H1 (cell line): ENCODE measurements around the gene CMYA5. TPM values are rescaled to one million over a fixed set of nuclear protein-coding genes. Genes with fewer than 3 reads are reported as not detected.

Source experiments
- CTCF ChIA-PET: fragments of 300-600 bp; sonication (Branson Sonifier 250); formaldehyde crosslinking; loops from one replicate; lab custom pipeline; 2021; ENCODE audit not compliant: partially characterized antibody; lab: Charles Lee
- POLR2A ChIA-PET: fragments of 300-600 bp; sonication (Branson Sonifier 250); formaldehyde crosslinking; loops from one replicate; lab custom pipeline; 2021; ENCODE audit warnings: inconsistent platforms; ENCODE audit not compliant: partially characterized antibody; lab: Charles Lee
- DNase-seq, 2 experiments: peaks; one replicate each; pipeline versions ENCODE4 v3.0.0 to v3.0.0-alpha.2; 2010 to 2022; ENCODE audit warnings: low spot score in 2 of 2, low read depth in 1 of 2, mixed read lengths in 1 of 2
- FAIRE-seq: peaks from 2 replicates; lab custom pipeline; 2011; peaks lifted over from hg19 to GRCh38; lab: Jason Lieb, UNC
- H2AFZ ChIP-seq: 2 replicates; pipeline ENCODE4 v1.8.1; 2012; ENCODE audit warnings: low read length, inconsistent platforms
- H2AK5ac ChIP-seq: 2 replicates; pipeline ENCODE4 v1.6.1; 2013; ENCODE audit warnings: low read depth, low read length
- H2BK120ac ChIP-seq: replicated peaks from 2 replicates; pipeline ENCODE3; 2013; ENCODE audit warnings: low read depth, low read length, inconsistent platforms
- H2BK12ac ChIP-seq: 2 replicates; pipeline ENCODE4 v1.6.1; 2013; ENCODE audit warnings: low read depth, low read length
- H2BK15ac ChIP-seq: 2 replicates; pipeline ENCODE4 v1.6.1; 2013; ENCODE audit warnings: low read length
- H2BK20ac ChIP-seq: 2 replicates; pipeline ENCODE4 v1.6.1; 2013; ENCODE audit warnings: low read length
- H2BK5ac ChIP-seq: 2 replicates; pipeline ENCODE4 v1.6.1; 2013; ENCODE audit warnings: low read depth, low read length
- H3K14ac ChIP-seq: 2 replicates; pipeline ENCODE4 v1.6.1; 2013; ENCODE audit warnings: inconsistent platforms; ENCODE audit not compliant: insufficient read length
- H3K18ac ChIP-seq: 2 replicates; pipeline ENCODE4 v1.6.1; 2013; ENCODE audit warnings: low read length; ENCODE audit errors: extremely low read depth
- H3K23ac ChIP-seq: 2 replicates; pipeline ENCODE4 v1.6.1; 2013; ENCODE audit warnings: inconsistent platforms; ENCODE audit not compliant: insufficient read length
- H3K23me2 ChIP-seq: 2 replicates; pipeline ENCODE4 v1.6.1; 2013; ENCODE audit warnings: low read depth, low read length
- H3K27ac ChIP-seq: 2 replicates; pipeline ENCODE4 v1.6.1; 2011; ENCODE audit warnings: low read depth, low read length, inconsistent platforms
- H3K27me3 ChIP-seq, 4 experiments: replicated peaks in 1 of 4; 1 replicate in 1 of 4; 2 replicates in 3 of 4; pipeline versions ENCODE4 v1.6.1 to v1.8.1; 2011 to 2013; ENCODE audit warnings: low read length in 3 of 4, mild to moderate bottlenecking in 3 of 4, inconsistent platforms in 2 of 4, mixed read lengths in 2 of 4, moderate library complexity in 1 of 4; ENCODE audit not compliant: control insufficient read depth in 3 of 4, insufficient read depth in 3 of 4; ENCODE audit errors: extremely low read depth in 1 of 4
- H3K36me3 ChIP-seq, 4 experiments: 2 replicates each; pipeline versions ENCODE4 v1.6.1 to v1.8.1; 2011 to 2013; ENCODE audit warnings: mild to moderate bottlenecking in 4 of 4, low read length in 3 of 4, moderate library complexity in 2 of 4, control low read depth in 1 of 4, inconsistent platforms in 1 of 4; ENCODE audit not compliant: insufficient read depth in 4 of 4, control insufficient read depth in 2 of 4
- H3K4ac ChIP-seq: replicated peaks from 2 replicates; pipeline ENCODE3; 2013; ENCODE audit warnings: low read length, low read depth, mixed read lengths, inconsistent platforms; ENCODE audit not compliant: insufficient read length
- H3K4me1 ChIP-seq, 4 experiments: replicated peaks in 1 of 4; 1 replicate in 1 of 4; 2 replicates in 3 of 4; pipeline versions ENCODE4 v1.6.1 to v1.8.1; 2011 to 2013; ENCODE audit warnings: low read length in 3 of 4, inconsistent platforms in 2 of 4, mixed read lengths in 1 of 4; ENCODE audit not compliant: insufficient read depth in 4 of 4, control insufficient read depth in 3 of 4
- H3K4me2 ChIP-seq, 2 experiments: 2 replicates each; pipeline versions ENCODE4 v1.6.1 to v1.8.1; 2011 to 2013; ENCODE audit warnings: low read depth in 2 of 2, low read length in 2 of 2, control low read depth in 1 of 2, inconsistent platforms in 1 of 2, mild to moderate bottlenecking in 1 of 2; ENCODE audit not compliant: insufficient read depth in 1 of 2
- H3K4me3 ChIP-seq, 4 experiments: fragments of 200-600, 300-600 bp in 1 of 4; sonication (generic), shearing (Covaris generic), sonication (Bioruptor Twin) in 1 of 4; 2 replicates each; pipeline versions ENCODE4 v1.5.1 to v1.8.1; 2011 to 2016; ENCODE audit warnings: low read length in 4 of 4, low read depth in 3 of 4, control low read depth in 2 of 4, inconsistent platforms in 2 of 4, mild to moderate bottlenecking in 2 of 4, mixed read lengths in 1 of 4, moderate library complexity in 1 of 4; ENCODE audit not compliant: insufficient read depth in 2 of 4; ENCODE audit errors: extremely low read depth in 1 of 4
- H3K56ac ChIP-seq: replicated peaks from 2 replicates; pipeline ENCODE3; 2013; ENCODE audit warnings: low read depth, mild to moderate bottlenecking, mixed read lengths, low read length, inconsistent platforms; ENCODE audit not compliant: insufficient read length
- H3K79me1 ChIP-seq: 2 replicates; pipeline ENCODE4 v1.6.1; 2013; ENCODE audit warnings: low read depth, low read length, control low read depth
- H3K79me2 ChIP-seq, 2 experiments: 2 replicates each; pipeline versions ENCODE4 v1.6.1 to v1.8.1; 2012 to 2013; ENCODE audit warnings: low read length in 2 of 2, mild to moderate bottlenecking in 2 of 2, inconsistent platforms in 1 of 2; ENCODE audit not compliant: insufficient read depth in 2 of 2, control insufficient read depth in 1 of 2
- H3K9ac ChIP-seq, 4 experiments: replicated peaks in 1 of 4; 1 replicate in 1 of 4; 2 replicates in 3 of 4; pipeline versions ENCODE4 v1.6.1 to v1.8.1; 2011 to 2013; ENCODE audit warnings: low read depth in 3 of 4, low read length in 3 of 4, control low read depth in 2 of 4, mild to moderate bottlenecking in 2 of 4, moderate library complexity in 2 of 4, inconsistent platforms in 1 of 4; ENCODE audit errors: extremely low read depth in 1 of 4
- H3K9me3 ChIP-seq, 2 experiments: 2 replicates each; pipeline versions ENCODE4 v1.6.1 to v1.8.1; 2012 to 2013; ENCODE audit warnings: mild to moderate bottlenecking in 2 of 2, moderate library complexity in 2 of 2, control low read depth in 1 of 2, inconsistent platforms in 1 of 2, low read depth in 1 of 2, low read length in 1 of 2, mixed read lengths in 1 of 2; ENCODE audit not compliant: insufficient read depth in 2 of 2
- H4K20me1 ChIP-seq, 2 experiments: replicated peaks in 1 of 2; 2 replicates each; pipeline versions ENCODE3 to v1.8.1; 2011 to 2013; ENCODE audit warnings: inconsistent platforms in 2 of 2, low read length in 2 of 2, mild to moderate bottlenecking in 1 of 2; ENCODE audit not compliant: insufficient read depth in 2 of 2, control insufficient read depth in 1 of 2
- H4K5ac ChIP-seq: 2 replicates; pipeline ENCODE4 v1.6.1; 2013; ENCODE audit warnings: low read length, low read depth, mixed read lengths, inconsistent platforms; ENCODE audit not compliant: insufficient read length
- H4K8ac ChIP-seq: 2 replicates; pipeline ENCODE4 v1.8.0; 2013; ENCODE audit warnings: mild to moderate bottlenecking, moderate library complexity, low read length, inconsistent platforms; ENCODE audit not compliant: insufficient read depth; ENCODE audit errors: extremely low read depth
- H4K91ac ChIP-seq: replicated peaks from 2 replicates; pipeline ENCODE3; 2013; ENCODE audit warnings: low read length, mixed read lengths, inconsistent platforms; ENCODE audit not compliant: insufficient read length
- USF2 ChIP-seq: IDR thresholded peaks from 2 replicates; pipeline ENCODE4 v1.6.1; 2011; ENCODE audit warnings: low read length, improper control_type of control experiment
- WGBS, 2 experiments: shearing (Covaris generic) in 1 of 2; methylation state at CpG; one replicate each; pipeline versions ENCODE4 v1.1.6 to v1.1.7; 2013 to 2015; ENCODE audit warnings: low lambda C conversion rate in 2 of 2, mixed read lengths in 2 of 2, inconsistent platforms in 1 of 2, low coverage in 1 of 2, missing lambda C conversion rate in 1 of 2; ENCODE audit not compliant: insufficient replicate concordance in 2 of 2, insufficient coverage in 1 of 2, insufficient read length in 1 of 2; ENCODE audit errors: extremely low coverage in 1 of 2, missing lambda C conversion rate in 1 of 2; 5-methylcytosine and 5-hydroxymethylcytosine counted together
- polyA plus RNA-seq, 7 experiments: library from polyadenylated mRNA; depleted of rRNA in 3 of 7; stranded (reverse) in 5 of 7; unstranded in 2 of 7; fragments of >200 nt in 5 of 7; fragments of 200-250 nt in 2 of 7; gene quantifications; 1 replicate in 5 of 7; 2 replicates in 1 of 7; 4 replicates in 1 of 7; pipeline versions ENCODE4 v1.2.1 to v1.2.3, GENCODE V29; 2011 to 2013; ENCODE audit warnings: missing spikeins in 2 of 7, mixed read lengths in 2 of 7
- total RNA-seq: library from RNA; stranded (reverse); fragmentation: NEBNext Ultra II Directional; extraction: Animal tissue kit (Norgen Biotek cat#: 25700); gene quantifications from 2 replicates; pipeline ENCODE4 v1.2.1, GENCODE V29; 2021

The CMYA5 gene
- total and polyA plus RNA-seq, 2 of the 8 experiments (the other 6 are each of a cell fraction or from before 2014, with no cell fraction given): 0.88 to 0.95 TPM

- H3K4me3 ChIP-seq: no peak overlapping the region
- H3K23me2 ChIP-seq: no peaks in the 10 kb centered on the region
- H3K36me3 ChIP-seq: no peaks in the 10 kb centered on the region
- no peak overlapping the region for H4K8ac ChIP-seq
- H3K4me2 ChIP-seq: no peak overlapping the region
- H4K20me1 ChIP-seq: no peaks in the 10 kb centered on the region
- H3K14ac ChIP-seq: no peak overlapping the region
- no peak overlapping the region for H3K27ac ChIP-seq
- CTCF ChIA-PET: interaction anchor here (1.2 to 5.2 kb wide), 3 partner anchors 8 to 183 kb away, joined by 3 to 60 read pairs (median 5); no protein-coding TSS in a partner anchor
- no peaks in the 10 kb centered on the region for H3K79me2 ChIP-seq
- no peak overlapping the region for H2AK5ac ChIP-seq
- H3K23ac ChIP-seq: no peak overlapping the region
- H3K9ac ChIP-seq: no peak overlapping the region
- no peak overlapping the region for H2BK5ac ChIP-seq
- no peak overlapping the region for H3K4ac ChIP-seq
- H3K56ac ChIP-seq: no peak overlapping the region
- no peaks in the 10 kb centered on the region for H3K4me1 ChIP-seq
- H2BK12ac ChIP-seq: no peak overlapping the region
- no peak overlapping the region for H3K18ac ChIP-seq
- 82% methylated on average over 2 of the region's 2 CpGs; no CpG with 5 or more reads in 1 of the 2 experiments for WGBS, 2 experiments
- FAIRE-seq (no peak), DNase-seq (no peak)
- no peak overlapping the region for H2BK120ac ChIP-seq
- H3K79me1 ChIP-seq: no peaks in the 10 kb centered on the region
- H2AFZ ChIP-seq: no peak overlapping the region
- H4K91ac ChIP-seq: no peak overlapping the region
- H2BK20ac ChIP-seq: no peak overlapping the region
- H4K5ac ChIP-seq: no peak overlapping the region
- POLR2A ChIA-PET: interaction anchor here (0.7 to 0.9 kb wide), 2 partner anchors 313 to 1121 kb away, joined by 3 read pairs; partner anchors contain the start of gene HOMER1
- no peak overlapping the region for H2BK15ac ChIP-seq
- no peaks in the 10 kb centered on the region for H3K9me3 ChIP-seq
- H3K27me3 ChIP-seq: no peaks in the 10 kb centered on the region
- no peak for TF ChIP-seq USF2
Observed at GRCh38 chr5:79827159-79827629, 137.6 kb downstream of the CMYA5 start.
